Activated gamma-delta T cell treated with Interleukin-2 at 50 U/mL for 16 hours (primary cell): Measurements from ENCODE around the gene MACROH2A1.

ENCODE experiments used
- DNase-seq: peaks from one replicate; pipeline ENCODE4 v3.0.0-alpha.2; 2020

Gene MACROH2A1

GRCh38 chr5:135329066-135329912 lies 69.7 kb downstream of the MACROH2A1 start:
- no peak for DNase-seq

GRCh38 chr5:135328128-135328687 lies 70.8 kb downstream of the MACROH2A1 start:
- DNase-seq = no peak

GRCh38 chr5:135327429-135328127 lies 71.5 kb downstream of the MACROH2A1 start:
- no peak for DNase-seq

- DNase-seq = no peak
Observed at GRCh38 chr5:135326296-135327254, 72.5 kb downstream of the MACROH2A1 start.

- DNase-seq = peak; percentile 23
Observed at GRCh38 chr5:135324897-135325650, 74.0 kb downstream of the MACROH2A1 start.

- DNase-seq = no peak
Observed at GRCh38 chr5:135324160-135324559, 74.9 kb downstream of the MACROH2A1 start.

- DNase-seq = no peak
Observed at GRCh38 chr5:135323701-135324132, 75.3 kb downstream of the MACROH2A1 start.

GRCh38 chr5:135323227-135323626 lies 75.8 kb downstream of the MACROH2A1 start:
- DNase-seq = no peak

- no peak for DNase-seq
Observed at GRCh38 chr5:135322744-135323143, 76.3 kb downstream of the MACROH2A1 start.

- no peak for DNase-seq
Observed at GRCh38 chr5:135322271-135322670, 76.8 kb downstream of the MACROH2A1 start.

GRCh38 chr5:135320718-135321484 lies 78.1 kb downstream of the MACROH2A1 start:
- no peak for DNase-seq

GRCh38 chr5:135319928-135320606 lies 79.0 kb downstream of the MACROH2A1 start:
- DNase-seq = no peak

GRCh38 chr5:135319458-135319857 lies 79.6 kb downstream of the MACROH2A1 start:
- no peak for DNase-seq

GRCh38 chr5:135318924-135319323 lies 80.1 kb downstream of the MACROH2A1 start:
- no peak for DNase-seq

GRCh38 chr5:135318037-135318436 lies 81.0 kb downstream of the MACROH2A1 start:
- no peak for DNase-seq

- DNase-seq = no peak
Observed at GRCh38 chr5:135317286-135317685, 81.7 kb downstream of the MACROH2A1 start.

- DNase-seq = no peak
Observed at GRCh38 chr5:135315386-135315785, 83.6 kb downstream of the MACROH2A1 start.

- no peak for DNase-seq
Observed at GRCh38 chr5:135313946-135314345, 85.1 kb downstream of the MACROH2A1 start.

- DNase-seq = no peak
Observed at GRCh38 chr5:135313405-135313804, 85.6 kb downstream of the MACROH2A1 start.

GRCh38 chr5:135312255-135312935 lies 86.6 kb downstream of the MACROH2A1 start:
- no peak for DNase-seq
